IMR-90 (cell line): ENCODE results near the gene TNRC18. TPM values are rescaled to one million over a fixed set of nuclear protein-coding genes. Genes with fewer than 3 reads are reported as not detected.

Experiments used
- ATAC-seq: fragments of 200-7000 bp; cut with Tn5 transposase; 2 replicates; pipeline ENCODE4 v1.9.1; 2020; ENCODE audit warnings: low read depth, mild to moderate bottlenecking, moderate library complexity
- BruUV-seq: library from RNA; stranded (reverse); fragments of 400-500 nt; replicated peaks from 2 replicates; lab custom pipeline; 2021; lab: Mats Ljungman, UMichigan
- CTCF ChIA-PET: fragments of 300-600 bp; formaldehyde crosslinking; extraction: SDS; loops from one replicate; lab custom pipeline; 2021; ENCODE audit warnings: antibody characterized with exemption; lab: Yijun Ruan, JAX
- POLR2A ChIA-PET: fragments of 300-600 bp; sonication (Branson Sonifier 250); formaldehyde crosslinking; loops from one replicate; lab custom pipeline; 2022; ENCODE audit warnings: antibody characterized with exemption; ENCODE audit not compliant: unreplicated experiment; lab: Charles Lee
- DNase-seq: peaks from one replicate; pipeline ENCODE4 v3.0.0; 2013
- H2AFZ ChIP-seq: replicated peaks from 2 replicates; pipeline ENCODE3; 2013; ENCODE audit warnings: low read length, mild to moderate bottlenecking; ENCODE audit not compliant: poor library complexity
- H2AK5ac ChIP-seq: 2 replicates; pipeline ENCODE4 v1.6.1; 2013; ENCODE audit warnings: low read depth, low read length, inconsistent platforms
- H2AK9ac ChIP-seq: replicated peaks from 2 replicates; pipeline ENCODE3; 2013; ENCODE audit warnings: mild to moderate bottlenecking, low read depth, low read length, moderate library complexity; ENCODE audit not compliant: poor library complexity
- H2BK120ac ChIP-seq: 2 replicates; pipeline ENCODE4 v1.6.1; 2013; ENCODE audit warnings: low read depth, low read length, inconsistent platforms
- H2BK15ac ChIP-seq: 3 replicates; pipeline ENCODE4 v1.6.1; 2013; ENCODE audit warnings: low read depth, low read length, inconsistent platforms
- H2BK20ac ChIP-seq: 2 replicates; pipeline ENCODE4 v1.6.1; 2013; ENCODE audit warnings: low read depth, mild to moderate bottlenecking, inconsistent platforms, low read length, moderate library complexity
- H2BK5ac ChIP-seq: 2 replicates; pipeline ENCODE4 v1.6.1; 2013; ENCODE audit warnings: mild to moderate bottlenecking, low read depth, low read length, inconsistent platforms; ENCODE audit not compliant: poor library complexity, severe bottlenecking
- H3K14ac ChIP-seq: replicated peaks from 2 replicates; pipeline ENCODE4 v1.6.1; 2013; ENCODE audit warnings: low read depth, low read length, inconsistent platforms
- H3K18ac ChIP-seq: 2 replicates; pipeline ENCODE4 v1.6.1; 2013; ENCODE audit warnings: low read depth, low read length, control low read depth
- H3K23ac ChIP-seq: 2 replicates; pipeline ENCODE4 v1.6.1; 2013; ENCODE audit warnings: low read depth, low read length, inconsistent platforms
- H3K27ac ChIP-seq: 2 replicates; pipeline ENCODE4 v1.5.1; 2013; ENCODE audit warnings: mild to moderate bottlenecking, control low read depth, low read length; ENCODE audit not compliant: insufficient read depth
- H3K27me3 ChIP-seq: 2 replicates; pipeline ENCODE4 v1.6.1; 2013; ENCODE audit warnings: low read length; ENCODE audit not compliant: control insufficient read depth, insufficient read depth
- H3K36me3 ChIP-seq: 2 replicates; pipeline ENCODE4 v1.6.1; 2013; ENCODE audit warnings: low read length, mixed read lengths; ENCODE audit not compliant: control insufficient read depth, insufficient read depth
- H3K4ac ChIP-seq: 2 replicates; pipeline ENCODE4 v1.6.1; 2013; ENCODE audit warnings: low read depth, low read length, inconsistent platforms
- H3K4me1 ChIP-seq: 2 replicates; pipeline ENCODE4 v1.6.1; 2013; ENCODE audit warnings: low read length, mixed read lengths; ENCODE audit not compliant: control insufficient read depth, insufficient read depth
- H3K4me2 ChIP-seq: 2 replicates; pipeline ENCODE4 v1.6.1; 2013; ENCODE audit warnings: low read depth, mild to moderate bottlenecking, control low read depth, low read length, moderate library complexity
- H3K4me3 ChIP-seq: 2 replicates; pipeline ENCODE4 v1.5.1; 2013; ENCODE audit warnings: low read depth, mild to moderate bottlenecking, control low read depth, low read length, moderate library complexity; ENCODE audit not compliant: insufficient read depth
- H3K56ac ChIP-seq: 2 replicates; pipeline ENCODE4 v1.6.1; 2013; ENCODE audit warnings: low read length, inconsistent platforms; ENCODE audit not compliant: insufficient read depth; ENCODE audit errors: extremely low read depth
- H3K79me1 ChIP-seq, 2 experiments: 2 replicates each; pipeline ENCODE4 v1.6.1; 2013; ENCODE audit warnings: low read length in 2 of 2, inconsistent platforms in 1 of 2, low read depth in 1 of 2
- H3K9ac ChIP-seq: 2 replicates; pipeline ENCODE4 v1.6.1; 2013; ENCODE audit warnings: low read depth, low read length, control low read depth
- H3K9me1 ChIP-seq: 2 replicates; pipeline ENCODE4 v1.6.1; 2013; ENCODE audit warnings: low read length, inconsistent platforms; ENCODE audit not compliant: insufficient read depth
- H3K9me3 ChIP-seq: 2 replicates; pipeline ENCODE4 v1.6.1; 2013; ENCODE audit warnings: low read length; ENCODE audit not compliant: control insufficient read depth, insufficient read depth
- H4K20me1 ChIP-seq: 2 replicates; pipeline ENCODE4 v1.6.1; 2013; ENCODE audit warnings: low read length, inconsistent platforms; ENCODE audit not compliant: insufficient read depth
- H4K5ac ChIP-seq: 2 replicates; pipeline ENCODE4 v1.6.1; 2013; ENCODE audit warnings: mild to moderate bottlenecking, low read depth, low read length, control low read depth
- H4K8ac ChIP-seq, 2 experiments: 2 replicates each; pipeline ENCODE4 v1.6.1; 2013; ENCODE audit warnings: low read depth in 2 of 2, low read length in 2 of 2, control low read depth in 1 of 2, inconsistent platforms in 1 of 2
- H4K91ac ChIP-seq: 2 replicates; pipeline ENCODE4 v1.6.1; 2013; ENCODE audit warnings: low read depth, low read length, inconsistent platforms; ENCODE audit not compliant: insufficient read depth
- BHLHE40 ChIP-seq: fragments of 150-350 bp; IDR thresholded peaks from 2 replicates; pipeline ENCODE4 v1.6.1; 2016; ENCODE audit warnings: mild to moderate bottlenecking, low read depth, low read length
- CEBPB ChIP-seq: IDR thresholded peaks from 2 replicates; pipeline ENCODE4 v1.6.1; 2012; ENCODE audit warnings: low read depth, low read length, improper control_type of control experiment
- MAFK ChIP-seq: IDR thresholded peaks from 2 replicates; pipeline ENCODE4 v1.6.1; 2012; ENCODE audit warnings: low read depth, low read length, improper control_type of control experiment
- MAZ ChIP-seq: IDR thresholded peaks from 2 replicates; pipeline ENCODE4 v1.6.1; 2012; ENCODE audit warnings: low read depth, mild to moderate bottlenecking, low read length, improper control_type of control experiment, moderate library complexity, borderline replicate concordance
- MXI1 ChIP-seq: IDR thresholded peaks from 2 replicates; pipeline ENCODE4 v1.6.1; 2012; ENCODE audit warnings: low read depth, mild to moderate bottlenecking, low read length, moderate library complexity, borderline replicate concordance
- POLR2A ChIP-seq: IDR thresholded peaks from 2 replicates; pipeline ENCODE4 v1.6.1; 2012; ENCODE audit warnings: mild to moderate bottlenecking, low read depth, low read length
- RAD21 ChIP-seq: IDR thresholded peaks from 2 replicates; pipeline ENCODE4 v1.6.1; 2012; ENCODE audit warnings: low read length, improper control_type of control experiment
- RCOR1 ChIP-seq: IDR thresholded peaks from 2 replicates; pipeline ENCODE4 v1.6.1; 2012; ENCODE audit warnings: mild to moderate bottlenecking, low read length, improper control_type of control experiment; ENCODE audit not compliant: insufficient replicate concordance
- SMC3 ChIP-seq: fragments of 150-350 bp; IDR thresholded peaks from 2 replicates; pipeline ENCODE4 v1.6.1; 2016; ENCODE audit warnings: low read depth, mild to moderate bottlenecking, antibody characterized with exemption, low read length, moderate library complexity
- WGBS, 2 experiments: methylation state at CpG; one replicate each; pipeline versions ENCODE4 v1.1.5 to v1.1.7; 2013; ENCODE audit warnings: missing lambda C conversion rate in 2 of 2; ENCODE audit not compliant: insufficient read length in 1 of 2; ENCODE audit errors: extremely low coverage in 2 of 2; 5-methylcytosine and 5-hydroxymethylcytosine counted together
- dilution Hi-C: fragments of 300-500 bp; cut with HindIII; formaldehyde crosslinking; loops from one replicate; pipeline ENCODE4 v1.14.3; 2018; ENCODE audit warnings: low sequenced_read_pairs; ENCODE audit not compliant: unreplicated experiment
- in situ Hi-C: fragments of 300-500 bp; cut with MboI; formaldehyde crosslinking; loops from 3 replicates; pipeline ENCODE4 v1.14.3; 2019; ENCODE audit warnings: low sequenced_read_pairs, inconsistent platforms, mixed read lengths
- intact Hi-C: fragments of 100-400 bp; cut with micrococcal nuclease; formaldehyde crosslinking; loops from 2 replicates; pipeline ENCODE4 v1.10.0; 2022
- polyA plus RNA-seq, 3 experiments: library from polyadenylated mRNA; depleted of rRNA; stranded (reverse); fragments of >200 nt; gene quantifications; 2 replicates each; pipeline ENCODE4 v1.2.3, GENCODE V29; 2012; ENCODE audit warnings: low replicate concordance in 1 of 3
- total RNA-seq: library from RNA; depleted of rRNA; stranded (reverse); fragments of >200 nt; gene quantifications from 2 replicates; pipeline ENCODE4 v1.2.3, GENCODE V29; 2012

Gene TNRC18
- total and polyA plus RNA-seq, 2 of the 4 experiments (the other 2 are of a cell fraction), result 4.7 to 29.6 TPM

GRCh38 chr7:5384618-5385017 lies 39.0 kb downstream of the TNRC18 start:
- no TSS peak for BruUV-seq
- H2AK5ac ChIP-seq, result no peak overlapping the region
- CTCF ChIA-PET, result no interaction called here

More at GRCh38 chr7:5384618-5385017, 39.0 kb downstream of the TNRC18 start:
- H2BK20ac ChIP-seq, result no peak overlapping the region
- dilution Hi-C loops, result no loop called here
- no peak overlapping the region for H3K14ac ChIP-seq
- H2AK9ac ChIP-seq, result no peak overlapping the region
- ATAC-seq (no peak), DNase-seq (no peak)
- H2BK15ac ChIP-seq, result no peak overlapping the region
- no peak overlapping the region for H3K4me2 ChIP-seq
- POLR2A ChIA-PET, result no interaction called here
- peaks cover 13% of the 10 kb centered on the region for H3K9me1 ChIP-seq
- H3K18ac ChIP-seq, result no peak overlapping the region
- no peak overlapping the region for H4K5ac ChIP-seq
- no peak overlapping the region for H3K56ac ChIP-seq
- in situ Hi-C loops, result no loop called here
- no peak overlapping the region for H3K23ac ChIP-seq
- no peak overlapping the region for H3K4ac ChIP-seq
- H4K91ac ChIP-seq, result no peak overlapping the region
- TF ChIP-seq CEBPB, result no peak
- TF ChIP-seq BHLHE40, result no peak
- no peak for TF ChIP-seq POLR2A
- TF ChIP-seq MAZ, result no peak
- no peak for TF ChIP-seq MAFK
- no peak for TF ChIP-seq SMC3
- no peak for TF ChIP-seq MXI1
- TF ChIP-seq RCOR1, result no peak
- no peak for TF ChIP-seq RAD21
- H3K9me3 ChIP-seq, result no peaks in the 10 kb centered on the region
- H2AFZ ChIP-seq, result no peak overlapping the region
- peaks cover 38% of the 10 kb centered on the region for H3K36me3 ChIP-seq
- H3K4me3 ChIP-seq, result no peak overlapping the region
- no peak overlapping the region for H3K9ac ChIP-seq
- no peak overlapping the region for H2BK5ac ChIP-seq
- no peak overlapping the region for H3K27ac ChIP-seq
- peaks cover 76% of the 10 kb centered on the region for H4K20me1 ChIP-seq
- WGBS, 2 experiments, result 94% methylated on average over 3 of the region's 6 CpGs; no CpG with 5 or more reads in 1 of the 2 experiments
- H3K27me3 ChIP-seq, result no peaks in the 10 kb centered on the region
- intact Hi-C loops, result no loop called here
- no peak overlapping the region for H2BK120ac ChIP-seq
- no peak overlapping the region for H4K8ac ChIP-seq
- peaks cover 0 to 56% of the 10 kb centered on the region in 2 experiments; a peak in 3 of 4 replicates for H3K79me1 ChIP-seq
- peaks cover 14% of the 10 kb centered on the region for H3K4me1 ChIP-seq
